WTC11 (cell line): ENCODE data around the gene ANXA2. TPM values are rescaled to one million over a fixed set of nuclear protein-coding genes. Genes with fewer than 3 reads are reported as not detected.

Experiments used
- ATAC-seq: fragments of 200-7000 bp; cut with Tn5 transposase; 2 replicates; pipeline ENCODE4 v1.10.0; 2021; ENCODE audit warnings: mild to moderate bottlenecking, moderate library complexity
- CTCF ChIA-PET: fragments of 300-600 bp; sonication (Branson Sonifier 250); formaldehyde crosslinking; loops from one replicate; lab custom pipeline; 2021; ENCODE audit warnings: antibody characterized with exemption; lab: Charles Lee
- POLR2A ChIA-PET: fragments of 350-600 bp; sonication (Branson Sonifier 250); formaldehyde crosslinking; loops from one replicate; lab custom pipeline; 2021; ENCODE audit warnings: antibody characterized with exemption; lab: Charles Lee
- DNase-seq: peaks from one replicate; pipeline ENCODE4 v3.0.0; 2021; ENCODE audit warnings: low spot score
- H3K27ac Mint-ChIP-seq: 2 replicates; pipeline ENCODE4 v1.8.0; 2021; ENCODE audit warnings: mixed read lengths
- H3K27me3 Mint-ChIP-seq: 2 replicates; pipeline ENCODE4 v1.8.0; 2021; ENCODE audit warnings: low read depth, mild to moderate bottlenecking, moderate library complexity, mixed read lengths
- H3K36me3 Mint-ChIP-seq: 2 replicates; pipeline ENCODE4 v1.8.0; 2021; ENCODE audit warnings: mixed read lengths
- H3K4me1 Mint-ChIP-seq: 2 replicates; pipeline ENCODE4 v1.8.0; 2022; ENCODE audit warnings: mixed read lengths
- H3K4me3 Mint-ChIP-seq: 2 replicates; pipeline ENCODE4 v1.8.0; 2021; ENCODE audit warnings: mild to moderate bottlenecking, moderate library complexity, mixed read lengths
- H3K9me3 Mint-ChIP-seq: 2 replicates; pipeline ENCODE4 v1.8.0; 2021; ENCODE audit warnings: mixed read lengths
- CBFB ChIP-seq: sonication (generic); formaldehyde crosslinking; IDR thresholded peaks from 2 replicates; pipeline ENCODE4 v1.8.1; 2022; ENCODE audit warnings: mild to moderate bottlenecking, low read depth, missing genetic modification reagents
- CREB1 ChIP-seq: sonication (generic); formaldehyde crosslinking; IDR thresholded peaks from 2 replicates; pipeline ENCODE4 v1.8.0; 2023; ENCODE audit warnings: mild to moderate bottlenecking, missing genetic modification reagents
- EMX1 ChIP-seq: fragments of 250-450 bp; sonication (Bioruptor Pico); IDR thresholded peaks from 2 replicates; pipeline ENCODE4 v1.8.0; 2021; ENCODE audit warnings: mild to moderate bottlenecking
- ESRRA ChIP-seq: sonication (generic); formaldehyde crosslinking; IDR thresholded peaks from 2 replicates; pipeline ENCODE4 v1.8.1; 2022; ENCODE audit warnings: mild to moderate bottlenecking, missing genetic modification reagents, borderline replicate concordance
- ETV6 ChIP-seq: sonication (generic); formaldehyde crosslinking; IDR thresholded peaks from 2 replicates; pipeline ENCODE4 v1.8.1; 2022; ENCODE audit warnings: mild to moderate bottlenecking, missing genetic modification reagents
- FOXK1 ChIP-seq: sonication (generic); formaldehyde crosslinking; IDR thresholded peaks from 2 replicates; pipeline ENCODE4 v1.8.0; 2022; ENCODE audit warnings: mild to moderate bottlenecking, moderate library complexity, missing genetic modification reagents
- GABPB1 ChIP-seq: sonication (generic); formaldehyde crosslinking; IDR thresholded peaks from 2 replicates; pipeline ENCODE4 v1.8.1; 2023; ENCODE audit warnings: mild to moderate bottlenecking, missing genetic modification reagents
- MYBL2 ChIP-seq: sonication (generic); formaldehyde crosslinking; IDR thresholded peaks from 2 replicates; pipeline ENCODE4 v1.8.1; 2023; ENCODE audit warnings: mild to moderate bottlenecking, moderate library complexity, missing genetic modification reagents
- SOX15 ChIP-seq: fragments of 250-450 bp; sonication (Bioruptor Pico); IDR thresholded peaks from 2 replicates; pipeline ENCODE4 v1.9.0; 2021; ENCODE audit warnings: mild to moderate bottlenecking
- TEAD1 ChIP-seq: sonication (generic); formaldehyde crosslinking; IDR thresholded peaks from 2 replicates; pipeline ENCODE4 v1.8.0; 2022; ENCODE audit warnings: mild to moderate bottlenecking, missing genetic modification reagents
- ZBTB21 ChIP-seq: sonication (generic); formaldehyde crosslinking; IDR thresholded peaks from 2 replicates; pipeline ENCODE4 v1.8.1; 2023; ENCODE audit warnings: mild to moderate bottlenecking, missing genetic modification reagents, borderline replicate concordance
- total RNA-seq: library from RNA; stranded (reverse); gene quantifications from 3 replicates; pipeline ENCODE4 v1.2.3, GENCODE V29; 2021
- TF ChIP-seq, protein P1 (sequence below): sonication (generic); formaldehyde crosslinking; IDR thresholded peaks from 2 replicates; pipeline ENCODE4 v1.8.1; 2022; ENCODE audit warnings: mild to moderate bottlenecking, moderate library complexity, missing genetic modification reagents
- TF ChIP-seq, protein P2 (sequence below): fragments of 250-450 bp; sonication (Bioruptor Pico); IDR thresholded peaks from 2 replicates; pipeline ENCODE4 v1.9.0; 2021; ENCODE audit warnings: mild to moderate bottlenecking
- TF ChIP-seq, protein P3 (sequence below): sonication (generic); formaldehyde crosslinking; IDR thresholded peaks from 2 replicates; pipeline ENCODE4 v1.8.0; 2022; ENCODE audit warnings: mild to moderate bottlenecking, missing genetic modification reagents
- TF ChIP-seq, protein P4 (sequence below): sonication (generic); formaldehyde crosslinking; IDR thresholded peaks from 2 replicates; pipeline ENCODE4 v1.8.0; 2022; ENCODE audit warnings: missing genetic modification reagents
- TF ChIP-seq, protein P5 (sequence below): sonication (generic); formaldehyde crosslinking; IDR thresholded peaks from 2 replicates; pipeline ENCODE4 v1.8.0; 2023; ENCODE audit warnings: mild to moderate bottlenecking, missing genetic modification reagents
- TF ChIP-seq, protein P6 (sequence below): sonication (generic); formaldehyde crosslinking; IDR thresholded peaks from 2 replicates; pipeline ENCODE4 v1.8.0; 2022; ENCODE audit warnings: mild to moderate bottlenecking, missing genetic modification reagents

ANXA2 gene
- total RNA-seq, 1 experiment from 2014 or later: 152 TPM

DNA sequence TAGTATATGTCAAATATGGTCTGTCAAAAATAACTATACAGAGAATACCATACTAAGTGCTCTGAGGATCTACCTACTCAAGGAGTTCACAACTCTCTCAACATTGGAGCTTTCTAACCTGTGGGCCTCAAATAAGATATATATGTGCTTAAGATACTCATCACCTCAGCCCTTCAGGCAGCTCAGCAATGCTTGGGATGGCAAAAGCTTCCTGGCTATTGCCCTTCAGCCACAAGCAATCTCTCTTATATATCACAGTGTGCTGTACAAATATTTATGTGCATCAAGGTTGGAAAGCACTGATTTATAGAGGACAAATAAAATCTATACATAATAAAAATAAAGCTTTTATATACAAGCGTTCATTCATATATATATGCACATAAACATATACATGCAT is 40.9 kb upstream of the ANXA2 start:
- Mint-ChIP-seq H3K9me3 (no peaks in the 10 kb centered on the region), H3K36me3 (peaks cover 18% of the 10 kb centered on the region; the same call in 1 of the 2 replicates), H3K4me3 (no peak overlapping the region), H3K27me3 (no peaks in the 10 kb centered on the region), H3K4me1 (no peaks in the 10 kb centered on the region), H3K27ac (no peak overlapping the region)
- POLR2A ChIA-PET: no interaction called here
- ATAC-seq (no peak), DNase-seq (no peak)
- TF ChIP-seq ESRRA (CRISPR knock-in tag) (no peak), CREB1 (CRISPR knock-in tag) (no peak), MYBL2 (CRISPR knock-in tag) (no peak), GABPB1 (no peak), SOX15 (CRISPR knock-in tag) (no peak), EMX1 (no peak), CBFB (CRISPR knock-in tag) (no peak), ETV6 (CRISPR knock-in tag) (no peak), TEAD1 (CRISPR knock-in tag) (no peak)
- TF ChIP-seq, protein P1, sequence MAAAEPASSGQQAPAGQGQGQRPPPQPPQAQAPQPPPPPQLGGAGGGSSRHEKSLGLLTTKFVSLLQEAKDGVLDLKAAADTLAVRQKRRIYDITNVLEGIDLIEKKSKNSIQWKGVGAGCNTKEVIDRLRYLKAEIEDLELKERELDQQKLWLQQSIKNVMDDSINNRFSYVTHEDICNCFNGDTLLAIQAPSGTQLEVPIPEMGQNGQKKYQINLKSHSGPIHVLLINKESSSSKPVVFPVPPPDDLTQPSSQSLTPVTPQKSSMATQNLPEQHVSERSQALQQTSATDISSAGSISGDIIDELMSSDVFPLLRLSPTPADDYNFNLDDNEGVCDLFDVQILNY (CRISPR knock-in tag): no peak
- TF ChIP-seq, protein P2, sequence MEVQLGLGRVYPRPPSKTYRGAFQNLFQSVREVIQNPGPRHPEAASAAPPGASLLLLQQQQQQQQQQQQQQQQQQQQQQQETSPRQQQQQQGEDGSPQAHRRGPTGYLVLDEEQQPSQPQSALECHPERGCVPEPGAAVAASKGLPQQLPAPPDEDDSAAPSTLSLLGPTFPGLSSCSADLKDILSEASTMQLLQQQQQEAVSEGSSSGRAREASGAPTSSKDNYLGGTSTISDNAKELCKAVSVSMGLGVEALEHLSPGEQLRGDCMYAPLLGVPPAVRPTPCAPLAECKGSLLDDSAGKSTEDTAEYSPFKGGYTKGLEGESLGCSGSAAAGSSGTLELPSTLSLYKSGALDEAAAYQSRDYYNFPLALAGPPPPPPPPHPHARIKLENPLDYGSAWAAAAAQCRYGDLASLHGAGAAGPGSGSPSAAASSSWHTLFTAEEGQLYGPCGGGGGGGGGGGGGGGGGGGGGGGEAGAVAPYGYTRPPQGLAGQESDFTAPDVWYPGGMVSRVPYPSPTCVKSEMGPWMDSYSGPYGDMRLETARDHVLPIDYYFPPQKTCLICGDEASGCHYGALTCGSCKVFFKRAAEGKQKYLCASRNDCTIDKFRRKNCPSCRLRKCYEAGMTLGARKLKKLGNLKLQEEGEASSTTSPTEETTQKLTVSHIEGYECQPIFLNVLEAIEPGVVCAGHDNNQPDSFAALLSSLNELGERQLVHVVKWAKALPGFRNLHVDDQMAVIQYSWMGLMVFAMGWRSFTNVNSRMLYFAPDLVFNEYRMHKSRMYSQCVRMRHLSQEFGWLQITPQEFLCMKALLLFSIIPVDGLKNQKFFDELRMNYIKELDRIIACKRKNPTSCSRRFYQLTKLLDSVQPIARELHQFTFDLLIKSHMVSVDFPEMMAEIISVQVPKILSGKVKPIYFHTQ (CRISPR knock-in tag): no peak
- TF ChIP-seq, protein P3, sequence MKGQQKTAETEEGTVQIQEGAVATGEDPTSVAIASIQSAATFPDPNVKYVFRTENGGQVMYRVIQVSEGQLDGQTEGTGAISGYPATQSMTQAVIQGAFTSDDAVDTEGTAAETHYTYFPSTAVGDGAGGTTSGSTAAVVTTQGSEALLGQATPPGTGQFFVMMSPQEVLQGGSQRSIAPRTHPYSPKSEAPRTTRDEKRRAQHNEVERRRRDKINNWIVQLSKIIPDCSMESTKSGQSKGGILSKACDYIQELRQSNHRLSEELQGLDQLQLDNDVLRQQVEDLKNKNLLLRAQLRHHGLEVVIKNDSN (CRISPR knock-in tag): no peak
- CTCF ChIA-PET: no interaction called here

DNA sequence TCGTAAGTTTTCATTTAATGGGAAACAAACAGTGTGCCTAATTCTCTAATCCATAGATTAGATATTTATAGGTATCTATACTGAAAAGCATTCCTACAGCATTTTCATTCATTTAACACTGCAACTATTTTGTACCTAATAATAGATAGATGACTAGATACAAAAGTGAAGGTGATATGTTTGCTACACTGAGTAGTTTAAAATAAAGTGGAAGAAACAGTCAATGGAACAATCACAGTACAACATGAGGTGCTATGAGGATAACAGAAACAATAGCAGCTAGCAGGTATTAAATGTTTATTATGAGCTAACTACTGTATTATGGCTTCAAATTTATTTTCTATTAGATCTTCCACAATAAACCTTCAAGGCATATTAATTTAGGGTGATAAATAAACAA is 31.1 kb upstream of the ANXA2 start:
- peaks cover 17% of the 10 kb centered on the region for H3K36me3 Mint-ChIP-seq
- H3K4me3 Mint-ChIP-seq: no peak overlapping the region
- DNase-seq (no peak), ATAC-seq (no peak)
- no peaks in the 10 kb centered on the region for H3K27me3 Mint-ChIP-seq
- no peak overlapping the region for H3K27ac Mint-ChIP-seq
- ChIA-PET POLR2A (no interaction called here), CTCF (no interaction called here)
- H3K4me1 Mint-ChIP-seq: peaks cover 2% of the 10 kb centered on the region; the same call in 1 of the 2 replicates
- TF ChIP-seq, protein P4, sequence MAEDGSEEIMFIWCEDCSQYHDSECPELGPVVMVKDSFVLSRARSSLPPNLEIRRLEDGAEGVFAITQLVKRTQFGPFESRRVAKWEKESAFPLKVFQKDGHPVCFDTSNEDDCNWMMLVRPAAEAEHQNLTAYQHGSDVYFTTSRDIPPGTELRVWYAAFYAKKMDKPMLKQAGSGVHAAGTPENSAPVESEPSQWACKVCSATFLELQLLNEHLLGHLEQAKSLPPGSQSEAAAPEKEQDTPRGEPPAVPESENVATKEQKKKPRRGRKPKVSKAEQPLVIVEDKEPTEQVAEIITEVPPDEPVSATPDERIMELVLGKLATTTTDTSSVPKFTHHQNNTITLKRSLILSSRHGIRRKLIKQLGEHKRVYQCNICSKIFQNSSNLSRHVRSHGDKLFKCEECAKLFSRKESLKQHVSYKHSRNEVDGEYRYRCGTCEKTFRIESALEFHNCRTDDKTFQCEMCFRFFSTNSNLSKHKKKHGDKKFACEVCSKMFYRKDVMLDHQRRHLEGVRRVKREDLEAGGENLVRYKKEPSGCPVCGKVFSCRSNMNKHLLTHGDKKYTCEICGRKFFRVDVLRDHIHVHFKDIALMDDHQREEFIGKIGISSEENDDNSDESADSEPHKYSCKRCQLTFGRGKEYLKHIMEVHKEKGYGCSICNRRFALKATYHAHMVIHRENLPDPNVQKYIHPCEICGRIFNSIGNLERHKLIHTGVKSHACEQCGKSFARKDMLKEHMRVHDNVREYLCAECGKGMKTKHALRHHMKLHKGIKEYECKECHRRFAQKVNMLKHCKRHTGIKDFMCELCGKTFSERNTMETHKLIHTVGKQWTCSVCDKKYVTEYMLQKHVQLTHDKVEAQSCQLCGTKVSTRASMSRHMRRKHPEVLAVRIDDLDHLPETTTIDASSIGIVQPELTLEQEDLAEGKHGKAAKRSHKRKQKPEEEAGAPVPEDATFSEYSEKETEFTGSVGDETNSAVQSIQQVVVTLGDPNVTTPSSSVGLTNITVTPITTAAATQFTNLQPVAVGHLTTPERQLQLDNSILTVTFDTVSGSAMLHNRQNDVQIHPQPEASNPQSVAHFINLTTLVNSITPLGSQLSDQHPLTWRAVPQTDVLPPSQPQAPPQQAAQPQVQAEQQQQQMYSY (CRISPR knock-in tag): no peak
- TF ChIP-seq ZBTB21 (CRISPR knock-in tag) (no peak), FOXK1 (CRISPR knock-in tag) (no peak)
- TF ChIP-seq, protein P5, sequence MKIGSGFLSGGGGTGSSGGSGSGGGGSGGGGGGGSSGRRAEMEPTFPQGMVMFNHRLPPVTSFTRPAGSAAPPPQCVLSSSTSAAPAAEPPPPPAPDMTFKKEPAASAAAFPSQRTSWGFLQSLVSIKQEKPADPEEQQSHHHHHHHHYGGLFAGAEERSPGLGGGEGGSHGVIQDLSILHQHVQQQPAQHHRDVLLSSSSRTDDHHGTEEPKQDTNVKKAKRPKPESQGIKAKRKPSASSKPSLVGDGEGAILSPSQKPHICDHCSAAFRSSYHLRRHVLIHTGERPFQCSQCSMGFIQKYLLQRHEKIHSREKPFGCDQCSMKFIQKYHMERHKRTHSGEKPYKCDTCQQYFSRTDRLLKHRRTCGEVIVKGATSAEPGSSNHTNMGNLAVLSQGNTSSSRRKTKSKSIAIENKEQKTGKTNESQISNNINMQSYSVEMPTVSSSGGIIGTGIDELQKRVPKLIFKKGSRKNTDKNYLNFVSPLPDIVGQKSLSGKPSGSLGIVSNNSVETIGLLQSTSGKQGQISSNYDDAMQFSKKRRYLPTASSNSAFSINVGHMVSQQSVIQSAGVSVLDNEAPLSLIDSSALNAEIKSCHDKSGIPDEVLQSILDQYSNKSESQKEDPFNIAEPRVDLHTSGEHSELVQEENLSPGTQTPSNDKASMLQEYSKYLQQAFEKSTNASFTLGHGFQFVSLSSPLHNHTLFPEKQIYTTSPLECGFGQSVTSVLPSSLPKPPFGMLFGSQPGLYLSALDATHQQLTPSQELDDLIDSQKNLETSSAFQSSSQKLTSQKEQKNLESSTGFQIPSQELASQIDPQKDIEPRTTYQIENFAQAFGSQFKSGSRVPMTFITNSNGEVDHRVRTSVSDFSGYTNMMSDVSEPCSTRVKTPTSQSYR (CRISPR knock-in tag): no peak
- TF ChIP-seq, protein P6, sequence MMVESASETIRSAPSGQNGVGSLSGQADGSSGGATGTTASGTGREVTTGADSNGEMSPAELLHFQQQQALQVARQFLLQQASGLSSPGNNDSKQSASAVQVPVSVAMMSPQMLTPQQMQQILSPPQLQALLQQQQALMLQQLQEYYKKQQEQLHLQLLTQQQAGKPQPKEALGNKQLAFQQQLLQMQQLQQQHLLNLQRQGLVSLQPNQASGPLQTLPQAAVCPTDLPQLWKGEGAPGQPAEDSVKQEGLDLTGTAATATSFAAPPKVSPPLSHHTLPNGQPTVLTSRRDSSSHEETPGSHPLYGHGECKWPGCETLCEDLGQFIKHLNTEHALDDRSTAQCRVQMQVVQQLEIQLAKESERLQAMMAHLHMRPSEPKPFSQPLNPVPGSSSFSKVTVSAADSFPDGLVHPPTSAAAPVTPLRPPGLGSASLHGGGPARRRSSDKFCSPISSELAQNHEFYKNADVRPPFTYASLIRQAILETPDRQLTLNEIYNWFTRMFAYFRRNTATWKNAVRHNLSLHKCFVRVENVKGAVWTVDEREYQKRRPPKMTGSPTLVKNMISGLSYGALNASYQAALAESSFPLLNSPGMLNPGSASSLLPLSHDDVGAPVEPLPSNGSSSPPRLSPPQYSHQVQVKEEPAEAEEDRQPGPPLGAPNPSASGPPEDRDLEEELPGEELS (CRISPR knock-in tag): no peak
- no peaks in the 10 kb centered on the region for H3K9me3 Mint-ChIP-seq
